Endodermal cell (in vitro differentiated cells): ENCODE measurements around the gene SLC25A20. TPM values are rescaled to one million over a fixed set of nuclear protein-coding genes. Genes with fewer than 3 reads are reported as not detected.
A peak's percentile ranks its signal among the peaks of the same experiment; 100 is the strongest.

Source experiments
- DNase-seq: peaks from one replicate; pipeline ENCODE4 v3.0.0-alpha.2; 2017
- H3K27ac ChIP-seq: 2 replicates; pipeline ENCODE4 v1.5.1; 2013; ENCODE audit warnings: mild to moderate bottlenecking, low read depth, low read length, moderate library complexity
- H3K27me3 ChIP-seq: 2 replicates; pipeline ENCODE4 v1.6.1; 2013; ENCODE audit warnings: mild to moderate bottlenecking, low read length, moderate library complexity; ENCODE audit not compliant: insufficient read depth, control insufficient read depth, poor library complexity, severe bottlenecking
- H3K36me3 ChIP-seq: 2 replicates; pipeline ENCODE4 v1.7.0; 2013; ENCODE audit warnings: mild to moderate bottlenecking, low read length, moderate library complexity; ENCODE audit not compliant: control insufficient read depth, insufficient read depth
- H3K4me1 ChIP-seq: one replicate; pipeline ENCODE4 v1.7.0; 2013; ENCODE audit warnings: low read length; ENCODE audit not compliant: control insufficient read depth, insufficient read depth
- H3K4me3 ChIP-seq: 2 replicates; pipeline ENCODE4 v1.5.1; 2013; ENCODE audit warnings: mild to moderate bottlenecking, low read length, moderate library complexity
- H3K9ac ChIP-seq: 2 replicates; pipeline ENCODE4 v1.6.1; 2013; ENCODE audit warnings: mild to moderate bottlenecking, low read length, moderate library complexity; ENCODE audit not compliant: poor library complexity, severe bottlenecking; ENCODE audit errors: extremely low read depth
- H3K9me3 ChIP-seq: 2 replicates; pipeline ENCODE4 v1.6.1; 2013; ENCODE audit warnings: mild to moderate bottlenecking, low read length, moderate library complexity; ENCODE audit not compliant: control insufficient read depth
- H3K27ac Mint-ChIP-seq: 2 replicates; pipeline ENCODE4 v1.8.0; 2020; ENCODE audit warnings: mixed read lengths
- H3K27me3 Mint-ChIP-seq: 2 replicates; pipeline ENCODE4 v1.8.0; 2021; ENCODE audit warnings: mild to moderate bottlenecking, mixed read lengths; ENCODE audit not compliant: insufficient read depth
- H3K36me3 Mint-ChIP-seq: 2 replicates; pipeline ENCODE4 v1.8.0; 2020; ENCODE audit warnings: low read depth, mixed read lengths
- H3K4me1 Mint-ChIP-seq: 2 replicates; pipeline ENCODE4 v1.8.0; 2020; ENCODE audit warnings: mixed read lengths
- H3K4me3 Mint-ChIP-seq: 2 replicates; pipeline ENCODE4 v1.8.0; 2020; ENCODE audit warnings: mild to moderate bottlenecking, moderate library complexity, mixed read lengths
- H3K9me3 Mint-ChIP-seq: 2 replicates; pipeline ENCODE4 v1.8.0; 2020; ENCODE audit warnings: mild to moderate bottlenecking, mixed read lengths
- WGBS, 2 experiments: methylation state at CpG; one replicate each; pipeline versions ENCODE4 v1.1.5 to v1.1.7; 2013; ENCODE audit warnings: missing lambda C conversion rate in 2 of 2, mixed read lengths in 1 of 2; ENCODE audit not compliant: insufficient coverage in 1 of 2, insufficient read length in 1 of 2; 5-methylcytosine and 5-hydroxymethylcytosine counted together
- total RNA-seq, 2 donors: library from RNA; stranded (reverse); fragmentation: NEBNext Ultra II Directional in 1 of 2; extraction: Animal tissue kit (Norgen Biotek cat#: 25700) in 1 of 2; gene quantifications; 2 replicates in 1 of 2; 3 replicates in 1 of 2; pipeline ENCODE4 v1.2.1, GENCODE V29; 2021
- TF ChIP-seq, protein P1 (sequence below): fragments of 200-600 bp; sonication (generic); conservative IDR thresholded peaks from 2 replicates; pipeline ENCODE4 v1.5.0; 2021; ENCODE audit warnings: antibody characterized with exemption, mild to moderate bottlenecking

Gene SLC25A20
- total RNA-seq, 2 donors from 2014 or later: 5.0 to 6.7 TPM

- Histone ChIP-seq H3K36me3 (no peaks in the 10 kb centered on the region), H3K27ac (no peak overlapping the region), H3K9me3 (no peaks in the 10 kb centered on the region), H3K27me3 (no peaks in the 10 kb centered on the region), H3K4me1 (peaks cover 6% of the 10 kb centered on the region), H3K4me3 (peak overlapping the region; percentile 81), H3K9ac (peak overlapping the region; percentile 49)
- Mint-ChIP-seq H3K27ac (peak overlapping the region; percentile 61), H3K4me3 (peak overlapping the region; percentile 77), H3K36me3 (no peaks in the 10 kb centered on the region), H3K9me3 (no peaks in the 10 kb centered on the region), H3K27me3 (peaks cover 3% of the 10 kb centered on the region), H3K4me1 (peaks cover 27% of the 10 kb centered on the region)
- DNase-seq: peak; percentile 91
- 1 to 2% methylated on average over 16 to 42 of the region's 42 CpGs for WGBS, 2 experiments
- TF ChIP-seq, protein P1, sequence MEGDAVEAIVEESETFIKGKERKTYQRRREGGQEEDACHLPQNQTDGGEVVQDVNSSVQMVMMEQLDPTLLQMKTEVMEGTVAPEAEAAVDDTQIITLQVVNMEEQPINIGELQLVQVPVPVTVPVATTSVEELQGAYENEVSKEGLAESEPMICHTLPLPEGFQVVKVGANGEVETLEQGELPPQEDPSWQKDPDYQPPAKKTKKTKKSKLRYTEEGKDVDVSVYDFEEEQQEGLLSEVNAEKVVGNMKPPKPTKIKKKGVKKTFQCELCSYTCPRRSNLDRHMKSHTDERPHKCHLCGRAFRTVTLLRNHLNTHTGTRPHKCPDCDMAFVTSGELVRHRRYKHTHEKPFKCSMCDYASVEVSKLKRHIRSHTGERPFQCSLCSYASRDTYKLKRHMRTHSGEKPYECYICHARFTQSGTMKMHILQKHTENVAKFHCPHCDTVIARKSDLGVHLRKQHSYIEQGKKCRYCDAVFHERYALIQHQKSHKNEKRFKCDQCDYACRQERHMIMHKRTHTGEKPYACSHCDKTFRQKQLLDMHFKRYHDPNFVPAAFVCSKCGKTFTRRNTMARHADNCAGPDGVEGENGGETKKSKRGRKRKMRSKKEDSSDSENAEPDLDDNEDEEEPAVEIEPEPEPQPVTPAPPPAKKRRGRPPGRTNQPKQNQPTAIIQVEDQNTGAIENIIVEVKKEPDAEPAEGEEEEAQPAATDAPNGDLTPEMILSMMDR: no peak
Observed at GRCh38 chr3:48847053-48847503, 51.6 kb downstream of the SLC25A20 start.

GRCh38 chr3:48845170-48845569 is 53.5 kb downstream of the SLC25A20 start:
- peaks cover 3% of the 10 kb centered on the region for H3K27me3 Mint-ChIP-seq
- no peak for DNase-seq
- H3K4me3 Mint-ChIP-seq: no peak overlapping the region
- Histone ChIP-seq H3K4me3 (peak overlapping the region; percentile 3), H3K36me3 (no peaks in the 10 kb centered on the region), H3K9me3 (no peaks in the 10 kb centered on the region), H3K27ac (no peak overlapping the region), H3K4me1 (no peaks in the 10 kb centered on the region), H3K9ac (no peak overlapping the region), H3K27me3 (no peaks in the 10 kb centered on the region)
- H3K9me3 Mint-ChIP-seq: no peaks in the 10 kb centered on the region
- no peaks in the 10 kb centered on the region for H3K36me3 Mint-ChIP-seq
- H3K4me1 Mint-ChIP-seq: peaks cover 21% of the 10 kb centered on the region
- H3K27ac Mint-ChIP-seq: no peak overlapping the region
- TF ChIP-seq, protein P1: no peak
- 74 to 88% methylated on average over 1 to 2 of the region's 2 CpGs for WGBS, 2 experiments

- Histone ChIP-seq H3K9me3 (no peaks in the 10 kb centered on the region), H3K4me1 (no peaks in the 10 kb centered on the region), H3K4me3 (no peak overlapping the region), H3K36me3 (peaks cover 4% of the 10 kb centered on the region), H3K27ac (no peak overlapping the region), H3K27me3 (no peaks in the 10 kb centered on the region), H3K9ac (no peak overlapping the region)
- TF ChIP-seq, protein P1: no peak
- Mint-ChIP-seq H3K36me3 (peaks cover 8% of the 10 kb centered on the region), H3K4me3 (no peak overlapping the region), H3K4me1 (peaks cover 2% of the 10 kb centered on the region), H3K27me3 (no peaks in the 10 kb centered on the region), H3K27ac (no peak overlapping the region), H3K9me3 (no peaks in the 10 kb centered on the region)
- 95 to 100% methylated on average over 1 to 2 of the region's 2 CpGs for WGBS, 2 experiments
- no peak for DNase-seq
Observed at GRCh38 chr3:48837163-48837562, 61.5 kb downstream of the SLC25A20 start.
